Natural killer cell (primary cell): ENCODE data around the gene ABCB9. TPM values are rescaled to one million over a fixed set of nuclear protein-coding genes. Genes with fewer than 3 reads are reported as not detected.

ENCODE experiments used
- ATAC-seq, 3 donors: fragments of 150-1000 bp in 2 of 3; fragments of 200-7000 bp in 1 of 3; cut with Tn5 transposase; 1 replicate in 1 of 3; 2 replicates in 2 of 3; pipeline ENCODE4 v1.10.0; 2021; ENCODE audit warnings: mild to moderate bottlenecking in 2 of 3, moderate library complexity in 2 of 3
- DNase-seq, 2 donors: peaks; one replicate each; pipeline versions ENCODE4 v3.0.0 to v3.0.0-alpha.2; 2013 to 2021; ENCODE audit warnings: mixed read lengths in 1 of 2
- H3K27ac ChIP-seq: one replicate; pipeline ENCODE4 v1.5.1; 2013; ENCODE audit warnings: mild to moderate bottlenecking, low read length
- H3K27me3 ChIP-seq: one replicate; pipeline ENCODE4 v1.6.1; 2013; ENCODE audit warnings: low read length; ENCODE audit not compliant: control insufficient read depth, insufficient read depth
- H3K36me3 ChIP-seq: one replicate; pipeline ENCODE4 v1.6.1; 2013; ENCODE audit warnings: low read length; ENCODE audit not compliant: control insufficient read depth, insufficient read depth
- H3K4me1 ChIP-seq: one replicate; pipeline ENCODE4 v1.6.1; 2013; ENCODE audit warnings: low read length; ENCODE audit not compliant: control insufficient read depth, insufficient read depth
- H3K4me3 ChIP-seq: one replicate; pipeline ENCODE4 v1.5.1; 2013; ENCODE audit warnings: low read length
- H3K9me3 ChIP-seq: one replicate; pipeline ENCODE4 v1.6.1; 2013; ENCODE audit warnings: low read length; ENCODE audit not compliant: control insufficient read depth, insufficient read depth
- H3K27ac Mint-ChIP-seq, 2 donors: one replicate each; pipeline ENCODE4 v1.8.0; 2022; ENCODE audit warnings: mild to moderate bottlenecking in 2 of 2, mixed read lengths in 2 of 2, moderate library complexity in 1 of 2
- H3K27me3 Mint-ChIP-seq, 2 donors: one replicate each; pipeline ENCODE4 v1.8.0; 2022; ENCODE audit warnings: low read depth in 2 of 2, mixed read lengths in 2 of 2
- H3K36me3 Mint-ChIP-seq: one replicate; pipeline ENCODE4 v1.8.0; 2022; ENCODE audit warnings: mixed read lengths
- H3K4me1 Mint-ChIP-seq, 2 donors: one replicate each; pipeline ENCODE4 v1.8.0; 2022; ENCODE audit warnings: mixed read lengths in 2 of 2
- H3K4me3 Mint-ChIP-seq: one replicate; pipeline ENCODE4 v1.8.0; 2022; ENCODE audit warnings: mild to moderate bottlenecking, moderate library complexity, mixed read lengths
- H3K9me3 Mint-ChIP-seq, 2 donors: one replicate each; pipeline ENCODE4 v1.8.0; 2022; ENCODE audit warnings: mixed read lengths in 2 of 2
- CTCF ChIP-seq: fragments of 200-600 bp; IDR thresholded peaks from one replicate; pipeline ENCODE4 v1.8.0; 2022; ENCODE audit warnings: antibody characterized with exemption
- WGBS: methylation state at CpG from one replicate; pipeline ENCODE4 v1.1.7; 2013; ENCODE audit warnings: missing lambda C conversion rate; ENCODE audit not compliant: insufficient coverage; 5-methylcytosine and 5-hydroxymethylcytosine counted together
- intact Hi-C: fragments of 100-400 bp; cut with micrococcal nuclease; formaldehyde crosslinking; loops from one replicate; pipeline ENCODE4 v1.14.2; 2022
- total RNA-seq, 4 donors: library from RNA; stranded (reverse); fragments of 120-200 nt in 1 of 4; gene quantifications; one replicate each; pipeline versions ENCODE4 v1.2.3 to v1.2.4, GENCODE V29; 2013 to 2022

ABCB9 gene
- total RNA-seq, 3 donors from 2014 or later (not counting 1 experiment from before 2014, with no cell fraction given) = 2.4 to 4.0 (median 3.3) TPM

- H3K36me3 ChIP-seq = no peaks in the 10 kb centered on the region
- Mint-ChIP-seq H3K4me3 (peak overlapping the region; percentile 59), H3K27ac (peak overlapping the region; percentile 5 to 62), H3K36me3 (no peaks in the 10 kb centered on the region), H3K9me3 (no peaks in the 10 kb centered on the region), H3K27me3 (no peaks in the 10 kb centered on the region), H3K4me1 (peaks cover 36 to 47% of the 10 kb centered on the region in 2 donors)
- intact Hi-C loops = no loop called here
- WGBS = 50% methylated on average over 9 of the region's 10 CpGs
- DNase-seq (no peak), ATAC-seq (no peak)
- no peak overlapping the region for H3K4me3 ChIP-seq
- no peak for TF ChIP-seq CTCF
- no peak overlapping the region for H3K27ac ChIP-seq
- no peaks in the 10 kb centered on the region for H3K9me3 ChIP-seq
- no peaks in the 10 kb centered on the region for H3K27me3 ChIP-seq
- peaks cover 39% of the 10 kb centered on the region for H3K4me1 ChIP-seq
These were observed 63.2 kb downstream of the ABCB9 start for GRCh38 chr12:122902854-122903692.

GRCh38 chr12:122899887-122900286 is 66.4 kb downstream of the ABCB9 start:
- H3K4me1 Mint-ChIP-seq = peaks cover 65 to 73% of the 10 kb centered on the region in 2 donors
- H3K36me3 Mint-ChIP-seq = no peaks in the 10 kb centered on the region
- no peak for TF ChIP-seq CTCF
- DNase-seq = no peak
- Histone ChIP-seq H3K27ac (peak overlapping the region; percentile 91), H3K4me3 (no peak overlapping the region), H3K4me1 (peaks cover 66% of the 10 kb centered on the region), H3K27me3 (no peaks in the 10 kb centered on the region), H3K36me3 (no peaks in the 10 kb centered on the region), H3K9me3 (no peaks in the 10 kb centered on the region)
- intact Hi-C loops = loop anchor here (2.0 to 5.0 kb wide), 3 partner anchors 13 to 177 kb away; no protein-coding TSS in a partner anchor
- H3K27ac Mint-ChIP-seq = peak overlapping the region; percentile 100
- WGBS = 66% methylated on average over 6 of the region's 6 CpGs
- peaks cover 0 to 4% of the 10 kb centered on the region in 2 donors for H3K9me3 Mint-ChIP-seq
- peak overlapping the region; percentile 87 for H3K4me3 Mint-ChIP-seq
- H3K27me3 Mint-ChIP-seq = no peaks in the 10 kb centered on the region
- no peak for ATAC-seq

- H3K27me3 ChIP-seq = no peaks in the 10 kb centered on the region
- Mint-ChIP-seq H3K27me3 (no peaks in the 10 kb centered on the region), H3K4me3 (peak overlapping the region; percentile 99), H3K9me3 (peaks cover 0 to 4% of the 10 kb centered on the region in 2 donors), H3K4me1 (peaks cover 81 to 90% of the 10 kb centered on the region in 2 donors), H3K27ac (peak overlapping the region; percentile 100), H3K36me3 (no peaks in the 10 kb centered on the region)
- 96% methylated on average over 7 of the region's 7 CpGs for WGBS
- peak overlapping the region; percentile 99 for H3K27ac ChIP-seq
- intact Hi-C loops = loop anchor here (1.0 to 5.0 kb wide), 3 partner anchors 34 to 181 kb away; no protein-coding TSS in a partner anchor
- peaks cover 85% of the 10 kb centered on the region for H3K4me1 ChIP-seq
- H3K4me3 ChIP-seq = no peak overlapping the region
- H3K9me3 ChIP-seq = no peaks in the 10 kb centered on the region
- ATAC-seq (no peak), DNase-seq (no peak)
- TF ChIP-seq CTCF = no peak
- H3K36me3 ChIP-seq = no peaks in the 10 kb centered on the region
These were observed 69.6 kb downstream of the ABCB9 start for GRCh38 chr12:122896662-122897061.
